CD4-positive, alpha-beta T cell treated with Interleukin-21 for 1 hour (primary cell): ENCODE results near the gene CENPM.

Experiments used
- DNase-seq: peaks from one replicate; pipeline ENCODE4 v3.0.0-alpha.2; 2020

CENPM gene

DNA sequence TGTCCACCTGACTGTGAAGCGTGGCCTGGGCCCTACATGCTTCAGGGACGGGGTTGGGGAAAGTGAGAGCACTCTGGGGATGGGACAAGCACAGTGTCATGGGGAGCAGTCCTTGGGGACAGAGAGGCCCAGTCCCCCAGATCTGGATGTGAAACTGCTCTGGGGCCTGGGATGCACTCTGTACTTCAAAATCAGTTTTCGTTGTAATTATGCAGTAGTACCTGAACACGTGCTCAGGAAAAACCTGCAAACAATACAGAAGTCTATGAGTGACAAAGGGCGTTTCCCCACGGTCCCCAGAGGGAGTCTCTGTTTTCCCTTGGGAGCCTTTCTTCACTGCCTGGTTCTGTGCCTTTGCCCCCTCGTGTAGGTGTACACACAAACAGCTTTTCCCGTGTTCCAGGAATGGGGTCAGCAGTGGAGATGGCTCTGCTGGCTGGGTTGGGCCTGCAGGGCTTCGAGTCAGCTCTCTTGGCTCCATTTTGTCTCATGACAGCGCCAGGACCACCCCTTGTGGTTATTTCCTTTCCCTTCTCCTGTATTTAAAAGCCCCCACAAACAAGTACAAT lies 15.2 kb downstream of the CENPM start:
- DNase-seq: no peak

GRCh38 chr22:41929418-41929810 lies 17.5 kb downstream of the CENPM start:
- no peak for DNase-seq

GRCh38 chr22:41928593-41929417 lies 18.1 kb downstream of the CENPM start:
- no peak for DNase-seq

- no peak for DNase-seq
These were observed 19.1 kb downstream of the CENPM start for GRCh38 chr22:41927813-41928212.

GRCh38 chr22:41925783-41926460 lies 21.0 kb downstream of the CENPM start:
- peak; percentile 79 for DNase-seq

DNA sequence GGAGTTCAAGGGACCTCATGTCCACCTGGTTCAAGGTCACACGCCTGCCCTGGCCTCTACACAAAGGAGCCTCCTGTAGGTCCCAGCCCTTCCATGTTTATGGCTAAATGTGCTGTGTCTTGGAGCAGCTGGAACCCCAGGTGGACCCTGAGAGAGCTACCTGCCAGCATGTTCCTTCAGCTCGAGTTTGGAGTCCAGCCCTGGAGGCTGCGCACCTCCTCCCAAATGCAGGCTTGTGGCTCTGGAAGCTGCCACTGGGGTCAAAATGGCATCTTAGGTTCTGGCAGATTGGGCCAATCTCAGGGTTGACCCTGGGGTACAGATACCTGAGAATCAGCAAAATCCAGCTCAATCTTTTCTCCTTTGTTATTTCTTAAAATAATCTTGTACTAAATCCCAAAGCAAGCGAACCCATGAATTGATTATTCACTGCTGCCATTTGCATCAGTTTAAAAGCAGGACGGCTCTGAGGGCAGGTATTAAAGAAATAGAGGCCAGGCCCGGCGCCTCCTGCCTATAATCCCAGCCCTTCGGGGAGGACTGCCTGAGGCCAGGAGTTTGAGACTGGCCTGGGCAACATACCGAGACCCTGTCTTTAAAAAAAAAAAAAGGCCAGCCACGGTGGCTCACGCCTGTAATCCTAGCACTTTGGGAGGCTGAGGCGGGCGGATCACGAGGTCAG lies 23.2 kb downstream of the CENPM start:
- no peak for DNase-seq

- DNase-seq: no peak
These were observed 23.9 kb downstream of the CENPM start for GRCh38 chr22:41922940-41923594.

GRCh38 chr22:41922328-41922727 lies 24.6 kb downstream of the CENPM start:
- no peak for DNase-seq

GRCh38 chr22:41920271-41920976 lies 26.5 kb downstream of the CENPM start:
- DNase-seq: no peak

DNA sequence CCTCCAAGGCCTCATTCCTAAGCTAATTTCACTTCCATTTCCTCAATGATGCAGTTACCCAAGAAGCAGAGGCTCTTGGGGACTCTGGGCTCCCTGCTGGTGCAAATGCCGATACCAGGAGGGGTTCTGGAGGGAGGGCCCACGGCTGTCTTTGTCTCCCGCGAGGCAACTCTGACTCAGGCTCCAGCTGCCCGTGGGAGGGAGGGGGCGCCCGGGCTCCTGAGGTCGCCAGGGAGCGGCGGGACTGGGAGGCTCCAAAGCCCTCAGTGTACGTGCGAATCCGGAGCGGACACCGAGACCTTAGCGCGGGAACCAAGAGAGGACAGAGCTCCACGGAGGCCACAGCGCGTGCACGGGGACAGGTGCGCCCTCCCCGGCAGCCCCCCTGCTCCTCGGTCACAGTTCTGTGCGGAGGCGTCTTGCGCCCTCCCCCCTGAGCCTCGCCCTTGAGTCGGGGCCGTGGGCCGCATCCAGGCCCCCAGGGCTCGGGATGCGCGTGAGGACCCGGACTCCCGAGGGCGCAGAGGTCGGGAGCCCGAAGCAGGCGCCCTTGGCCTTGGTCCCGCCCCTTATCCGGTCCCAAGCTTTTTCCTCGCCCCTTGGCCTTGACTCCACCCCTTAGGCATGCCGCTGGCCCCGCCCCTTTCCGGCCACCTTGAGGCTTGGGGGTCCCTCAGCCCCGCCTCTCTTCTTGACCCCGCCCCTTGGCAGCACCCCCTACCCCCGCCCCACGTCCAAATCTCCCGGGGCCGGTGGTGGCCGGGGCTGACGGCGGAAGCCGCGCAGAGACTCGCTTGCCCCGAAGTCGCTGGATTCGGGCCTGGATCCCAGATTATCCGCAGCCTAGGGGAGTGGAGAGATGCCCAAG lies 27.4 kb downstream of the CENPM start:
- peak; percentile 52 for DNase-seq

GRCh38 chr22:41917903-41918791 lies 28.8 kb downstream of the CENPM start:
- peak; percentile 22 for DNase-seq

- no peak for DNase-seq
These were observed 29.5 kb downstream of the CENPM start for GRCh38 chr22:41917375-41917902.

DNA sequence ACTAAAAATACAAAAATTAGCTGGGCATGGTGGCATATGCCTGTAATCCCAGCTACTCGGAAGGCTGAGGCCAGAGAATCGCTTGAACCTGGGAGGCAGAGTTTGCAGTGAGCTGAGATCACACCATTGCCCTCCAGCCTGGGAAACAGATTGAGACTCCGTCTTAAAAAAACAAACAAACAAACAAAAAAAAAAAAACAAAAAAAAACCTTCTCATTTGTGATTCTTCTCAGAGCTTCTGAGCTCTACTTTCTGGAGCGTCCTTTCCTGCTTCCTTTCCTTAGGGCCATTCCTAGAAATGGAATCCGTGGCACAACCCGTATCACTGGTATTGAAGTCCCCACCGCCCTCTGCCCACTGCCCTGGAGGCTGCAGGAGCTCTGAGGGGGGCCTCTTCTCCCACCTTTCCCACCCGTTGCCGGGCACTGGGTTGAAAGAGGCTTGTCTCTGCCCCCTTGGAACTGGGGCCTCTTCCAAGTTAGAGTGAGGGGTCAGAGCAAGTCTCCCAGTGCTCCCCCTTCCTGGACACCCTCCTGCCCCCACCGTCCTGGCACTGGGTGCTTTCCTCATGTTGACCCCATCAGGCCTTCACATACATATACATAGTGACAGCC lies 30.1 kb downstream of the CENPM start:
- DNase-seq: no peak

GRCh38 chr22:41915786-41916493 lies 31.0 kb downstream of the CENPM start:
- DNase-seq: no peak

GRCh38 chr22:41915035-41915785 lies 31.7 kb downstream of the CENPM start, which contains the start of gene SHISA8:
SHISA8 (minus strand) TSS chr22:41915074; CDS start chr22:41914667, 407 bp downstream.
- DNase-seq: peak; percentile 64

GRCh38 chr22:41914611-41915034 lies 32.3 kb downstream of the CENPM start:
- no peak for DNase-seq

DNA sequence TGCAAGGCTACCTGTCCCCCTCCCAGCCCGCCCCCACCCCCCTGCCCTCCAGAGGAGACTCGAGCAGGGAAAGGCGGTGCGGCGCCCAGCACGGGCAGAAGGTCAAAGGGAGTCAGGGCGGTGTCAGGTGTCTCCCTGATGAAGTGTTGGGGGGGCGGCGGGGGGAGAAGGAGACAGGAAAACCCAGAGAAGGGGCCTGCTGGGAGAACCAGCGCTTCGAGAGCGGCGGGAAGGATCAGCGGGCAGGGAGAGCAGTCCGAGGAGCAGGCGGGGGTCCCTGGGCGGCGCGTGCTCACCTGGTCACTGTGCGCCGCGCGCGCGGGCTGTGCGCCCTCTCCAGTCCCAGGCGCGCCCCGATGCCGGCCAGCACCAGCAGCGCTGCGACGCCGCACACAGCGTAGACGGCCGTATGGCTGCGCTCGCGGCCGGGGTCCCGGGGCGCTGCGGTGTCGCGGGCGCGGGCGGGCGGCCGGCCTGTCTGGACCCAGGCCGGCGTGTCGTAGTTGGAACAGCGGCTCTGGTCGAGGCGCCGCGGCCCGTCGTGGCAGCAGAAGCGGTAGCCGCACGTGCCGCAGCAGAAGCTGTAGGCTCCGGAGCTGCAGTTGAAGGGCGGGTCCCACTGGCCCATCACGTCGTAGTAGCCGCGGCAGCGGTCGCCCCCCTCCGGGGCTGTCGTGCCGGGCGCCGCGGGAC lies 33.0 kb downstream of the CENPM start:
- no peak for DNase-seq
